Mesodermal cell (in vitro differentiated cells): ENCODE measurements around the gene SLC32A1.

ENCODE experiments used
- H3K27ac ChIP-seq: 2 replicates; pipeline ENCODE4 v1.7.0; 2013; ENCODE audit warnings: mild to moderate bottlenecking, low read depth, low read length, moderate library complexity; ENCODE audit not compliant: severe bottlenecking
- H3K36me3 ChIP-seq: 2 replicates; pipeline ENCODE4 v1.7.1; 2013; ENCODE audit warnings: mild to moderate bottlenecking, low read length, moderate library complexity; ENCODE audit not compliant: control insufficient read depth, insufficient read depth
- H3K4me1 ChIP-seq: one replicate; pipeline ENCODE4 v1.7.1; 2013; ENCODE audit warnings: mild to moderate bottlenecking, low read length; ENCODE audit not compliant: insufficient read depth, control insufficient read depth, poor library complexity, severe bottlenecking
- H3K4me3 ChIP-seq: 2 replicates; pipeline ENCODE4 v1.7.0; 2013; ENCODE audit warnings: low read length, control low read depth, mild to moderate bottlenecking; ENCODE audit not compliant: insufficient read depth, poor library complexity, severe bottlenecking; ENCODE audit errors: extremely low read depth
- H3K9me3 ChIP-seq: 2 replicates; pipeline ENCODE4 v1.7.1; 2013; ENCODE audit warnings: mild to moderate bottlenecking, low read length, moderate library complexity; ENCODE audit not compliant: control insufficient read depth
- WGBS, 2 experiments: methylation state at CpG; one replicate each; pipeline ENCODE4 v1.1.5; 2013; ENCODE audit warnings: missing lambda C conversion rate in 2 of 2; ENCODE audit not compliant: insufficient coverage in 2 of 2; 5-methylcytosine and 5-hydroxymethylcytosine counted together

The SLC32A1 gene

DNA sequence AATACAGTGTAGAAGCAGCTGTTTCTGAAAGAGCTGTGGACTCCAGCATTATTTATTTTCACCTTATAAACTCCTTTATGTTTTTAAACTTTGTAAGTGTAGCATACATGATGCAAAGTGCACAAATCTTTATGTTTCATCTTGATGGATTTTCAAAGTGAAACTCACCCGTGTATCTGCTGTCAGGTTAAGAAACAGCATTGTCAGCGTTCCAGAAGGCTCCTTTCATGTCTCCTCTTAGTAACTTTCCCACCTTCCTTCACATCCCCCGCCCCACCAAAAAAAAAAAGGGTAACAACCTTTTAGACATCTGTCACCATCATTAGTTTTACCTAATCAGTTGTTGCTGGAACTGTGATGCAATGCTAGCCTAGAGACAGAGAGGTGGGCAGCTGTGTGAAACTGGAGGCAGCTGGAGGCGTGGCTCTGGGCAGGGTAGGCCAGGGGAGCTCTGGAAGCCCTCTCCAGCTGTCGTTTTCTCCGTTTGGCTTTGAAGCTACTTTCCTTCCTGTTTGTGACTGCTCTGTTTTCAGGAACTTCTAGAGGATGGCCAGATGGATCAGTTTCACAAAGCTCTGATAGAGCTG lies 31.1 kb downstream of the SLC32A1 start:
- Histone ChIP-seq H3K4me3 (no peak overlapping the region), H3K27ac (peak overlapping the region; percentile 32), H3K4me1 (no peaks in the 10 kb centered on the region), H3K9me3 (no peaks in the 10 kb centered on the region), H3K36me3 (peaks cover 65% of the 10 kb centered on the region)
- 88 to 94% methylated on average over 5 of the region's 6 CpGs for WGBS, 2 experiments

DNA sequence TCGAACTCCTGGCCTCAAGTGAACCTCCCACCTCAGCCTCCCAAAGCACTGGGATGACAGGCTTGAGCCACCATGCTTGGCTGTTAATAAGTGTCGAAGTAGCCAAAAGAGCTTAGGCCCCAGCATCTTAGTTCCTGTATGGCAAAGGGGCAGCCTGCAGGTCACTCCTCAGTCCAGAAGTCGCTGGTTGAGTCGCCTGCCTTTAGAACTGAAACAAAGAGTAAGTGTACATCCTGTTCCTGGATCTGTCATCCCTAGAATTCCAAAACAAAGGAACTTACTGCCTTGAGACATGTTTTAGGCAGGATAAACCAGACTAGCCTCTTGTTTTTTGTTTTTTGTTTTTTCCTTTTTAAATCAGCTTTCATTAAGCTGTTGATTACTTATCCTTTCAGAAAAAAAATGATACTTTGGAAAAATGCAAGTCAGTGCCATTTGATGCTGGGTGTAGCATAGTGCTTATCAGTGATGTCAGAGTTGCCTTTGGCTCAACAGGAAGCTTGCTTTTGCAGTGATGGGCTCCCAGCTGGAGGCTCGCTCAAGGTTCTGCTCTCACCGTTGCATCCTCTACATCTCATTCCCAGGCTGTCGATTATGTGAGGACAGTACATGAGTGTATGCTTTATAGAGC lies 33.0 kb downstream of the SLC32A1 start:
- H3K27ac ChIP-seq, result peak overlapping the region; percentile 67
- H3K4me3 ChIP-seq, result no peak overlapping the region
- WGBS, 2 experiments, result 83 to 92% methylated on average over 4 of the region's 7 CpGs
- H3K4me1 ChIP-seq, result no peaks in the 10 kb centered on the region
- peaks cover 61% of the 10 kb centered on the region for H3K36me3 ChIP-seq
- no peaks in the 10 kb centered on the region for H3K9me3 ChIP-seq

DNA sequence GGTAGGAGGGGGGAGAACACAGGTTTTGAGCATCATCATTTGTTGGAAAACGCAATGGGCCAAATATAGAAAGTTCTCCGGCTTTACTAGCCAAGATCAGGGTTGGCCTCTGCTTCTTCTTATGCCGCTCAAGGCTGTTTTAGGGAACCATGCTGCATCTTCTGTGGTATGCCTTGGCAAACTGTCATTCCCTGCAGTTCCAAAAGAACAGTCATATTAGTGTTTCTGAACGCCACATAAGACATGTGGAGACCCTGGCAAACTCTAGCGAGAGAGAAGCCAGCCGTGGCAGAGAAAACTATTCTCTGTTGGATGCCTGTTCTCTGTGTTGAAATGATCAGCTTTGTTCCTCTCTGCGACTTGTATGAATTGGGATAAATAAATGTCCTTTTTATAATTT lies 34.8 kb downstream of the SLC32A1 start:
- 94 to 96% methylated on average over 7 of the region's 7 CpGs for WGBS, 2 experiments
- Histone ChIP-seq H3K36me3 (peaks cover 62% of the 10 kb centered on the region), H3K4me1 (peaks cover 3% of the 10 kb centered on the region), H3K4me3 (no peak overlapping the region), H3K9me3 (no peaks in the 10 kb centered on the region), H3K27ac (no peak overlapping the region)

DNA sequence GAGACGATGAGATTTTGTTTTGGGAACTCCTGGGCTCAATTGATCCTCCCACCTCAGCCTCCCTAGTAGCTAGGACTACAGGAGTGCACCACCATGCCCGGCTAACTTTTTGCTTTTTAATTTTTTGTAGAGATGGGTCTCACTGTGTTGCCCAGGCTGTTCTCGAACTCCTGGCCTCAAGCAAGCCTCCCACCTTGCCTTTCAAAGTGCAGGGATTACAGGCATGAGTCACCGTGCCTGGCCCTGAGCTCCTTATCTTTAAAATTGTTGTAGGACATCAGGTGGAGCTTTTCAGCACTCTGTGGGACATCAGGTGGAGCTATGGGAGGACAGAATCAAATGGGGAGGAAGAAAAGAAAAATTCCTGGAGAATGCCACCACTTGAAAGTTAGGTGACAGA lies 36.7 kb downstream of the SLC32A1 start:
- H3K9me3 ChIP-seq, result no peaks in the 10 kb centered on the region
- no peak overlapping the region for H3K4me3 ChIP-seq
- H3K36me3 ChIP-seq, result peaks cover 53% of the 10 kb centered on the region
- H3K27ac ChIP-seq, result no peak overlapping the region
- peaks cover 10% of the 10 kb centered on the region for H3K4me1 ChIP-seq
- 93 to 95% methylated on average over 3 of the region's 4 CpGs for WGBS, 2 experiments

DNA sequence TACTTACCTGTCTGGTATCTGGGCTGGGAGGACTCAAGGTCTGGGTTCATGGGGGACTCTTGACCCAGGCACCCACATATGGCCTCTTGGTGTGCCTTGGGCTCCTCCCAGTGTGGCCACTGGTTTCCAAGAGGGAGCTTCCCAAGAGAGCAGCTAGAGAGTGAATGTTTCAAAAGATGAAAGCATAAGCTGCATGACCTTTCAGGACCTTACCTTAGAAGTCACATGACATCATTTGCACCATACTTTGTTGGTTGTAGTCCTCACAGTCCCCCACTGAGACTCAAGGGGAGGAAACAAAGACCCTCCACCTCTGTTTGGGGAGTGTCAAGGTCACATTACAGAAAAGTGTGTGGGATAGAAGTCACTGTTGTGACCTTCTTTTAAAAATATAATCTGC lies 37.9 kb downstream of the SLC32A1 start:
- Histone ChIP-seq H3K27ac (no peak overlapping the region), H3K9me3 (no peaks in the 10 kb centered on the region), H3K4me3 (no peak overlapping the region), H3K36me3 (peaks cover 48% of the 10 kb centered on the region), H3K4me1 (peaks cover 10% of the 10 kb centered on the region)

DNA sequence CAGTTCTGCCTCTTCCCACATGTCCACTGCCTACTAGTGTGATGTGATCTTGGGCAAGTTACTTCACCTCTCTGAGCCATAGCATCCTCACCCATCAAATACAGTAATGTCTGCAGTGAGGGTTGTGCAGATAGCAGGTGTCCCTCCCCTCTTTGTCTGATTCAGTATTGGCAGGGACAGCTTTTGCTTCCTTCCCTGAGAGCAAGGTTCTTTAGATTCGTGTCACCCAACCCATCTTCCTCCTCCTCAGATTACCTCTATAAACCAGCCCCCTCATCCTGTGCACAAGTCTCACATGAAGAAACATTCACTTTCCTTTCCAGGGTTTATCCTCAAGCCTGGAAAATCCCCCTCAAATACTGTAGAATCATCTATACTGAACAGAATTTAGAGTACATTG lies 39.3 kb downstream of the SLC32A1 start:
- no peak overlapping the region for H3K4me3 ChIP-seq
- 88 to 100% methylated on average over 1 of the region's 1 CpG for WGBS, 2 experiments
- peaks cover 55% of the 10 kb centered on the region for H3K36me3 ChIP-seq
- no peak overlapping the region for H3K27ac ChIP-seq
- peaks cover 10% of the 10 kb centered on the region for H3K4me1 ChIP-seq
- no peaks in the 10 kb centered on the region for H3K9me3 ChIP-seq

DNA sequence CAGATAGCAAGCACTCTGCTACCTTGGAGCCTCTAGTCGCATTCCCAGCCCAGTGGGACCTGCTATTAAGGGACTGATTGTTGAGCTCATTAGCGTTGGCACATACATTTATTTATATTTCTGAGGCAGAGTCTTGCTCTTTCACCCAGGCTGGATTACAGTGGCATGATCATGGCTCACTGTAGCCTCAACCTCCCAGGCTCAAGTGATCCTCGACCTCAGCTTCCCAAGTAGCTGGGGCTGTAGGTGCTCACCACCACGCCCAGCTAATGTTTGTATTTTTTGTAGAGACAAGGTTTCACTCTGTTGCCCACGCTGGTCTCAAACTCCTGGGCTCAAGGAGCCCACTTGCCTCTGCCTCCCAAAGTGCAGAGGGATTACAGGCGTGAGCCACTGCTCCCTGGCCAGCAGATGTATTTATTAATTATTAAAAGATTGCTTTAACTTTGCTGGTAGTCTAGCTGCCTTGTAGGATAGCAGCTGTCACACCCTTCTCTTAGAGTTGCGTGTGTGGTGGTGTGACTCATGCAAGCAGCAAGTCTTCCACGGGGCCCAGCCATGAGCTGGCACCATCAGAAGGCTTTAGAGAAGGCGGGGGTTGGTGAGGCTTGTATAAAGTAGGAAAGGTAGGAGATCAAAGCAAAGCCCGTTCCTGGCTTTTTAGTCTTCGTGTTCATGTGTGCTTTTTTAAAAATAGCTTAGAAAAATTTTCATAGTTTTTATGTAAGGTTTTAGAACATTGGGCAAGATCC lies 40.5 kb downstream of the SLC32A1 start:
- H3K4me1 ChIP-seq, result peaks cover 10% of the 10 kb centered on the region
- H3K4me3 ChIP-seq, result no peak overlapping the region
- no peak overlapping the region for H3K27ac ChIP-seq
- peaks cover 53% of the 10 kb centered on the region for H3K36me3 ChIP-seq
- WGBS, 2 experiments, result 82 to 89% methylated on average over 9 of the region's 11 CpGs
- no peaks in the 10 kb centered on the region for H3K9me3 ChIP-seq

DNA sequence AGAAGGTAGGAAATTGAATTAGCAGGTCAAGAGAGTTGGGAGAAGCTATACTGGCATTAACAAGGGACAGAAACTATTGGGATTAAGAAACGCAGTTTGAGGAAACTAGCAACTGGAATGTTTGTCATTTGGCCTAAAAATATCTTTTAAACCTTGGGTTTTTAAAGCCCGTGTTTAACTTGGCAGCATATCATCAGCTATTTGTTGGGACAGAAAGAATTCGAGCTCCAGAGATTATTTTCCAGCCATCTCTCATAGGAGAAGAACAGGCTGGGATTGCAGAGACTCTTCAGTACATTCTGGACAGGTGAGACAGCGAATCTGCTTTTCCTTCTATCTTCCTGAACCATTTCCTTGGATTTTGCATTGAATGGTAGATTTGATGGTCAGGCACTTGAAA lies 41.8 kb downstream of the SLC32A1 start:
- H3K9me3 ChIP-seq, result no peaks in the 10 kb centered on the region
- H3K27ac ChIP-seq, result no peak overlapping the region
- peaks cover 10% of the 10 kb centered on the region for H3K4me1 ChIP-seq
- 86 to 94% methylated on average over 3 to 4 of the region's 4 CpGs for whole genome bisulfite sequencing, 2 experiments
- no peak overlapping the region for H3K4me3 ChIP-seq
- peaks cover 51% of the 10 kb centered on the region for H3K36me3 ChIP-seq

DNA sequence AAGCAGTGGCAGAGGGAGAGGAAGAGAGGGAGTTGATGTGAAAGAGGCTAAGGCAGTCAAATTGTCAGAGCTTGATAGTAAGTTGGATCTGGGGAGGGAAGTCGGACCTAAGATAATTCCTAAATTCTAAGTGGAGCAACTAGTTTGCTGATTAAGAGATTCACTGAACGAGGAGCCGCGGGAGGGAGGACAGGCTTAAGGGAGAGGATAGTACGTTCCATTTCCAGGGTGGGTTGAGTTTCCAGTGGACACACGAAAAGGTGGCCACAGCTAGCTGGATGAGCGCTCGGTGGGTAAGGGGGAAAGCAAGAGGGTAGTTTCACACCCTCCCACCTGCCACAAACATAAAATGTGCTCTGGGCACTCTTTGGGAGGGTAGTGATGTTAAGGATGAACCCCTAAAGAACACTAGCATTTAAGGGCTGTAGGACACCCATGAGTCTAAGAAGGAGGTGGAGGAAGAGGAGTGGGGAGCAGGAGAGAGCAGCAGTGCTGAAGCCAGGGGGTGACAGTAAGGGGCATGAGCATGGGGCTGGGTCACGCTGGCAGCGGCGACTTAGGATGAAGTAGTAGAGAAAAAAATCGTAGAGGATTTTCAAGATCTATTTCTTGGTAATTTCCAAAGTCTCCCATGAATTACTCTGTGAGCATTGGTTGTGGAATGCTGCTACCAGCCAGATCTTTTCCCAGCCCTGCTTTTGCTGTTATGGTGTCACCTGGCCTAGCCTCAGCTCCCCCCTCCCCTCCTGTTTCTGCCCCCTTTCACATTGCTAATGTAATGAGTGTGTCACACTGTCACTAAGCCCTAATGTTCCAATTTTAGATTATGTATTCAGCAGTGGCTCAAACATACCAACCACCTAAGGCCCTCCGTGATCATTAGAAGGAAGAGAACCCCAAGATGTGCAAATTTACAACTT lies 45.4 kb downstream of the SLC32A1 start:
- WGBS, 2 experiments, result 90 to 95% methylated on average over 6 to 10 of the region's 13 CpGs
- H3K27ac ChIP-seq, result no peak overlapping the region
- no peaks in the 10 kb centered on the region for H3K9me3 ChIP-seq
- H3K4me3 ChIP-seq, result no peak overlapping the region
- peaks cover 75% of the 10 kb centered on the region for H3K36me3 ChIP-seq
- H3K4me1 ChIP-seq, result peaks cover 2% of the 10 kb centered on the region

DNA sequence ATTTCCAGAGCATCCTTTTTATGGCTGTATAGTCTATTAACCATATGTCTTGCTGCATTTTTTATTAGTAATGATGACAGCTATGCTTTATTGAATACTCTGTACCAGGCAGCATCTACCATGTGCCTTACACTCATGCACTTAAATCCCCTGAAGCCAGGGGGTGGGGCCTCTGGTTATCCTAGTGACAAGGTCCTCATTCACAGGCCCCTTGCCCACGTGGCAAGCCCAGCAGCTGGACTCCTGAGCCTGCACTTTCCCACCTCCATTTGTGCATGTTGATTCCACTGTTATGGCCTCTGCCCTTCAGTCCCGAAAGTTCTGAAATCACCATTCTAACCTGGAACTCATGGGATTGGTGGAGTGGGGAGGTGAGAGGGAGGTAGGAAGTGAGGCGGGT lies 46.3 kb downstream of the SLC32A1 start:
- H3K36me3 ChIP-seq, result peaks cover 79% of the 10 kb centered on the region
- H3K4me1 ChIP-seq, result no peaks in the 10 kb centered on the region

More for the DNA sequence above, 46.3 kb downstream of the SLC32A1 start:
- H3K27ac ChIP-seq, result no peak overlapping the region
- H3K9me3 ChIP-seq, result no peaks in the 10 kb centered on the region
- WGBS, 2 experiments, result 95% methylated on average over 2 of the region's 3 CpGs; no CpG with 5 or more reads in 1 of the 2 experiments
- H3K4me3 ChIP-seq, result no peak overlapping the region
